NCI-H1105 treated with DMSO at 0.1 percent for 48 hours (cell line): ENCODE measurements around the gene LRWD1.
"Not testable (repeated sequence)": the region's sequence is repeated elsewhere in the genome, so short reads cannot be mapped to it uniquely, and the experiment has no call there.

Experiments
- DNase-seq: peaks from one replicate; lab custom pipeline; 2025; lab: John Stamatoyannopoulos, UW

LRWD1 gene

GRCh38 chr7:102496861-102497260 is 32.1 kb downstream of the LRWD1 start:
- DNase-seq: not testable (repeated sequence)

GRCh38 chr7:102497308-102497707 is 32.5 kb downstream of the LRWD1 start:
- not testable (repeated sequence) for DNase-seq

- not testable (repeated sequence) for DNase-seq
Observed at GRCh38 chr7:102498321-102498720, 33.5 kb downstream of the LRWD1 start.

- not testable (repeated sequence) for DNase-seq
Observed at GRCh38 chr7:102503141-102503540, 38.4 kb downstream of the LRWD1 start.

GRCh38 chr7:102505298-102506185 is 40.8 kb downstream of the LRWD1 start:
- DNase-seq: not testable (repeated sequence)

GRCh38 chr7:102507410-102508088 is 42.8 kb downstream of the LRWD1 start:
- DNase-seq: not testable (repeated sequence)

- DNase-seq: not testable (repeated sequence)
Observed at GRCh38 chr7:102510575-102510974, 45.8 kb downstream of the LRWD1 start.

- DNase-seq: not testable (repeated sequence)
Observed at GRCh38 chr7:102511860-102512522, 47.2 kb downstream of the LRWD1 start.

GRCh38 chr7:102512642-102513221 is 47.9 kb downstream of the LRWD1 start:
- DNase-seq: not testable (repeated sequence)

GRCh38 chr7:102514881-102515721 is 50.3 kb downstream of the LRWD1 start:
- DNase-seq: not testable (repeated sequence)

- DNase-seq: not testable (repeated sequence)
Observed at GRCh38 chr7:102515889-102516288, 51.1 kb downstream of the LRWD1 start.

GRCh38 chr7:102516951-102517350 is 52.2 kb downstream of the LRWD1 start:
- DNase-seq: not testable (repeated sequence)

GRCh38 chr7:102517550-102518147 is 52.9 kb downstream of the LRWD1 start, which contains the start of gene RASA4B:
Gene RASA4B (minus strand): TSS chr7:102517777. CDS start chr7:102517710, 67 bp downstream.
- DNase-seq: not testable (repeated sequence)

GRCh38 chr7:102520797-102521196 is 56.0 kb downstream of the LRWD1 start:
- not testable (repeated sequence) for DNase-seq
